ENCODE measurements around the gene TGFB2. TPM values are rescaled to one million over a fixed set of nuclear protein-coding genes. Genes with fewer than 3 reads are reported as not detected.

Gene TGFB2
- total and polyA plus RNA-seq, 2 experiments from 2014 or later, result 0.31 to 1.4 TPM

GRCh38 chr1:218443255-218443654 is 98.1 kb downstream of the TGFB2 start (continued):
- no peak for TF ChIP-seq ETS1 (IDR thresholded peaks at IDR 0.05)
- no peak for TF ChIP-seq EZH2phosphoT487 (IDR thresholded peaks at IDR 0.05; ENCODE audit: unreplicated experiment)
- no peak for TF ChIP-seq CREB1 (CRISPR knock-in tag; IDR thresholded peaks at IDR 0.05; ENCODE audit: low read depth)
- TF ChIP-seq CTCF (conservative IDR thresholded peaks at IDR 0.05; ENCODE audit: low read depth in 2 of 2), result no peak

GRCh38 chr1:218444173-218444572 is 99.0 kb downstream of the TGFB2 start:
- Histone ChIP-seq H3F3A (replicated peaks; ENCODE audit: low read depth) (no peaks in the 10 kb centered on the region), H3K9me2 (ENCODE audit: insufficient read depth) (no peaks in the 10 kb centered on the region), H3K4me3 (no peak overlapping the region), H3K27ac (ENCODE audit: low read depth) (no peak overlapping the region), H2AFZ (no peak overlapping the region), H3K36me3 (ENCODE audit: insufficient read depth) (no peaks in the 10 kb centered on the region), H3K79me2 (replicated peaks; ENCODE audit: insufficient read depth) (no peaks in the 10 kb centered on the region), H3K4me1 (ENCODE audit: insufficient read depth) (no peaks in the 10 kb centered on the region), H4K20me1 (replicated peaks; ENCODE audit: insufficient read depth) (no peaks in the 10 kb centered on the region), H3K27me3 (ENCODE audit: insufficient read depth) (no peaks in the 10 kb centered on the region), H3K4me2 (no peak overlapping the region)
- Mint-ChIP-seq H3K9me3 (peaks cover 6% of the 10 kb centered on the region; the same call in 1 of the 3 replicates), H3K27me3 (ENCODE audit: insufficient read depth, low read depth, poor library complexity) (peaks cover 1% of the 10 kb centered on the region), H3K4me3 (no peak overlapping the region), H3K36me3 (ENCODE audit: low read depth) (no peaks in the 10 kb centered on the region), H3K4me1 (peaks cover 2% of the 10 kb centered on the region; the same call in 1 of the 3 replicates), H3K27ac (no peak overlapping the region)
- no peak for DNase-seq (ENCODE audit: low spot score)
- ATAC-seq, result no peak
- TF ChIP-seq EZH2phosphoT487 (IDR thresholded peaks at IDR 0.05; ENCODE audit: unreplicated experiment) (no peak), JUNB (IDR thresholded peaks at IDR 0.05; ENCODE audit: unreplicated experiment) (no peak), STAT1 (IDR thresholded peaks at IDR 0.05; ENCODE audit: unreplicated experiment) (no peak), NANOG (IDR thresholded peaks at IDR 0.05; ENCODE audit: borderline replicate concordance) (no peak), ZNF114 (CRISPR knock-in tag; IDR thresholded peaks at IDR 0.05) (no peak), ZNF331 (CRISPR knock-in tag; IDR thresholded peaks at IDR 0.05; ENCODE audit: low read depth) (no peak), CTCF (conservative IDR thresholded peaks at IDR 0.05; ENCODE audit: low read depth in 2 of 2) (no peak), ZNF462 (CRISPR knock-in tag; IDR thresholded peaks at IDR 0.05) (no peak), CREB1 (CRISPR knock-in tag; IDR thresholded peaks at IDR 0.05; ENCODE audit: low read depth) (no peak), ETS1 (IDR thresholded peaks at IDR 0.05) (no peak)

Data from GM23338 (cell line).